WERI-Rb-1 (cell line): ENCODE measurements around the gene TAS2R39.
"Not testable (repeated sequence)": the region's sequence is repeated elsewhere in the genome, so short reads cannot be mapped to it uniquely, and the experiment has no call there.

Source experiments
- DNase-seq: peaks from one replicate; pipeline ENCODE4 v3.0.0-alpha.2; 2020
- H3K27ac ChIP-seq: fragments of 250-450 bp; sonication (Bioruptor Pico); 2 replicates; pipeline ENCODE4 v1.5.1; 2020; ENCODE audit warnings: mild to moderate bottlenecking, moderate library complexity
- H3K27me3 ChIP-seq: fragments of 250-450 bp; sonication (Bioruptor Pico); 2 replicates; pipeline ENCODE4 v1.5.1; 2021; ENCODE audit warnings: mild to moderate bottlenecking, low read depth, moderate library complexity; ENCODE audit not compliant: insufficient read depth, severe bottlenecking
- H3K36me3 ChIP-seq: fragments of 250-450 bp; sonication (Bioruptor Pico); 2 replicates; pipeline ENCODE4 v1.5.1; 2020; ENCODE audit warnings: mild to moderate bottlenecking, moderate library complexity
- H3K4me3 ChIP-seq: 2 replicates; pipeline ENCODE4 v1.5.1; 2011; ENCODE audit warnings: low read depth, mild to moderate bottlenecking, control low read depth, low read length
- H3K9me3 ChIP-seq: fragments of 250-450 bp; sonication (Bioruptor Pico); 2 replicates; pipeline ENCODE4 v1.5.1; 2021; ENCODE audit warnings: mild to moderate bottlenecking, moderate library complexity; ENCODE audit not compliant: severe bottlenecking
- CTCF ChIP-seq: IDR thresholded peaks from 2 replicates; pipeline ENCODE4 v1.5.1; 2011; ENCODE audit warnings: low read depth, mild to moderate bottlenecking, control low read depth, inconsistent platforms, low read length

TAS2R39 gene

GRCh38 chr7:143183024-143183423 is at the start of gene TAS2R39:
TSS of gene TAS2R39 (plus strand) at chr7:143183419. CDS start at chr7:143183419, 0 bp downstream.
- no peaks in the 10 kb centered on the region for H3K27me3 ChIP-seq
- DNase-seq = no peak
- TF ChIP-seq CTCF = no peak
- H3K9me3 ChIP-seq = peaks cover 2% of the 10 kb centered on the region
- H3K36me3 ChIP-seq = no peaks in the 10 kb centered on the region
- H3K27ac ChIP-seq = no peak within 1 kb of the TSS
- no peak within 1 kb of the TSS for H3K4me3 ChIP-seq

DNA sequence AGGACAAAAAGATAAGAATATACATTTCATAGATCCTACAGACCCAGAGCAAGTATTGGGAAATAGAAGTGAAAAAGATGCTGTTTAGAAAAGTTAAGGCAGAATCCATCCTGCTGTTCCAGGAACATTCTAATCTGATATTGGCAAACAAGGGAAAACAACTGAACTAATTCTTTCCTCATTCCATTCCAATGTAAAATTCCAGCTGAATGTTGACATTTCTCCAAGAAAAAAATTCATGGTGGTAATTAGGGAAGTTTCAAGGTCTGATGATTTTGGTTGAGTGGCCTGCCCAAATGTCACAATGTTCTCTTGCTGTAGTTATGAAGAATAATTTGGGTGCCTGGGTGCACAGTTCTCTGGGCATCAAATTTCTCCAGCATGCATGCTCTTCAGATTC is 36.1 kb upstream of the TAS2R39 start:
- Histone ChIP-seq H3K27me3 (no peaks in the 10 kb centered on the region), H3K36me3 (no peaks in the 10 kb centered on the region), H3K4me3 (no peak overlapping the region), H3K9me3 (peaks cover 4% of the 10 kb centered on the region), H3K27ac (no peak overlapping the region)
- no peak for DNase-seq
- TF ChIP-seq CTCF = no peak

DNA sequence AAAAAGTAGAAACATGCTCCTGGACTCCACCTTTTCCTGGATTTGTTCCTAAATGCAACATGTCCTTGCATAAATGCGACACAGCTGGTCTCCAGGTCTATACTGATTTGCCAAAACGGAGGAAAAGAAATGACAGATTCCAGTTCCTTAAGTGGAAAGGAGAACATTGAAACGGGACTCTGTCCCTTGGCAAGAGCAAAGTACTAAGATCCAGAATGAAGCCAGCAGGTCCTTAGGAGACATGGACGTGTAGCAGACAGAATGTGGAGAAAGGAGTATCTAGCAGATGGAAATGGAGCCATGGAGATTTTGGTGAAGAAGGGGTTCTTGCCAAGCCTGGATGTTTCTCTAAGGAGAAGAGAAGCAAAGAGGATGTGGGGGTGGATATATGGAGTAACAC is 35.2 kb upstream of the TAS2R39 start:
- Histone ChIP-seq H3K27me3 (no peaks in the 10 kb centered on the region), H3K9me3 (peaks cover 4% of the 10 kb centered on the region), H3K4me3 (no peak overlapping the region), H3K27ac (no peak overlapping the region), H3K36me3 (no peaks in the 10 kb centered on the region)
- TF ChIP-seq CTCF = no peak
- DNase-seq = no peak

GRCh38 chr7:143148651-143149050 is 34.6 kb upstream of the TAS2R39 start:
- no peak for TF ChIP-seq CTCF
- no peaks in the 10 kb centered on the region for H3K27me3 ChIP-seq
- H3K9me3 ChIP-seq = peaks cover 4% of the 10 kb centered on the region
- no peaks in the 10 kb centered on the region for H3K36me3 ChIP-seq
- DNase-seq = no peak
- H3K4me3 ChIP-seq = no peak overlapping the region
- H3K27ac ChIP-seq = no peak overlapping the region

DNA sequence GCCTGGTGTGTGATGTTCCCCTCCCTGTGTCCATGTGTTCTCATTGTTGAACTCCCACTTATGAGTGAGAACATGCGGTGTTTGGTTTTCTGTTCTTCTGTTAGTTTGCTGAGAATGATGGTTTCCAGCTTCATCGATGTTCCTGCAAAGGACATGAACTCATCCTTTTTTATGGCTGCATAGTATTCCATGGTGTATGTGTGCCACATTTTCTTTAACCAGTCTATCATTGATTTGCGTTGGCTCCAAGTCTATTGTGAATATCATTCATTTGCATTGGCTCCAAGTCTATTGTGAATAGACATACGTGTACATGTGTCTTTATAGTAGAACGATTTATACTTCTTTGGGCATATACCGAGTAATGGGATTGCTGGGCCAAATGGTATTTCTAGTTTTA is 32.5 kb upstream of the TAS2R39 start:
- H3K27me3 ChIP-seq, H3K27ac ChIP-seq, H3K4me3 ChIP-seq, DNase-seq, H3K36me3 ChIP-seq, H3K9me3 ChIP-seq: not testable (repeated sequence)

- H3K9me3 ChIP-seq, H3K27me3 ChIP-seq, DNase-seq, H3K4me3 ChIP-seq, H3K36me3 ChIP-seq, H3K27ac ChIP-seq: not testable (repeated sequence)
Observed at GRCh38 chr7:143158617-143159016, 24.6 kb upstream of the TAS2R39 start.

- Histone ChIP-seq H3K36me3 (no peaks in the 10 kb centered on the region), H3K27ac (no peak overlapping the region), H3K4me3 (no peak overlapping the region), H3K9me3 (no peaks in the 10 kb centered on the region), H3K27me3 (no peaks in the 10 kb centered on the region)
- no peak for TF ChIP-seq CTCF
- DNase-seq = no peak
Observed at GRCh38 chr7:143171697-143172096, 11.5 kb upstream of the TAS2R39 start.
